Measurements from ENCODE around the gene ARL8A. TPM values are rescaled to one million over a fixed set of nuclear protein-coding genes. Genes with fewer than 3 reads are reported as not detected.

The ARL8A gene
- total RNA-seq, 2 donors from 2014 or later = 30.3 to 57.0 TPM

DNA sequence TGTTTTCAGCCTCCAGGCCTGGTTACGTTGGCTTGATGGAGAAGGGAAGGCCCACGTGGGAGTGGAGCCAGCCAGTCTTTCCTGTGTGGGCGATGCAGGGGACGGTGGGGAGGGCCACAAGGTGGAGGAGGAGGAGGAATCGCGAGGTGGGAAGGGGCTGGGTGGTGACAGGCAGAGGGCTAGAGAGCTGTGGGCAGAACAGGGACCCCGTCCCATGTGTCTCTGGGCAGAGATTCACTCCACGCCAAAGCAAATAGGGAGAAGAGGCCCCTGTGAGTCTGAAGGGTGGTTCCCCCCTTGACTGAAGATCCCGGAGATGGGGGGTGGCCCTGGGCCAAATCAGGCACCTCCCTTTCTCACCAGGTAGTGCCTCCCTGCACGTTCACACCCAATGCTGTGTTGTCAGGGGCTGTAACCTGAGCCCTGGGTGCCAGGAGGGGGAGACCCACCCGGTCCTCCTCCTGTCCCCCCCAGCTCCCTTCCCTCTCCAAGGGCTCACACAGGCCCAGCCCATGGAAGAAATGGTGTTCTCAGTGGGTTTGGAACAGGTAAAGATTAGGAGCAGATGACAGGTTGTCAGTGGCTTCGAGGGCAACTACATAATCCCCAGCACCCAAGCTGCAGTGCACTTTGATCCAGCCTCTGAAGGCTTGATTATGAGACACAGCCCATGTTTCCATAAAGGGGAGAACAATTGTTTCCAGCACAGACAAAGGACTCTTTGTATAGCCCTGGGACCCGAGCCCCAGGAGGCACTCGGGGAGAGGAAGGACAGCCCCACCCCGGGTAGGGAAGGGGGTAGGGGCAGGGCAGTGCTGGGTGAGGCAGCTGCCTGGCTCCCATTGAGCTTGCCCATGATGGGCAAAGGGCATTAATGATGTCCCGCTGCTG, 59.5 kb downstream of the ARL8A start:
- no peaks in the 10 kb centered on the region for H3K27me3 ChIP-seq
- peak; percentile 93 for DNase-seq
- peak overlapping the region; percentile 88 for H3K27ac ChIP-seq
- no peaks in the 10 kb centered on the region for H3K36me3 ChIP-seq
- H3K9me3 ChIP-seq = no peaks in the 10 kb centered on the region
- no peak overlapping the region for H3K4me3 ChIP-seq
- intact Hi-C loops (cut with DNase I) = no loop called here
- peak overlapping the region; percentile 53 to 89 for H3K9ac ChIP-seq (ENCODE audit: low read depth in 2 of 2, low read length in 2 of 2)
- no peaks in the 10 kb centered on the region for H3K4me1 ChIP-seq
- TF ChIP-seq, protein P1, sequence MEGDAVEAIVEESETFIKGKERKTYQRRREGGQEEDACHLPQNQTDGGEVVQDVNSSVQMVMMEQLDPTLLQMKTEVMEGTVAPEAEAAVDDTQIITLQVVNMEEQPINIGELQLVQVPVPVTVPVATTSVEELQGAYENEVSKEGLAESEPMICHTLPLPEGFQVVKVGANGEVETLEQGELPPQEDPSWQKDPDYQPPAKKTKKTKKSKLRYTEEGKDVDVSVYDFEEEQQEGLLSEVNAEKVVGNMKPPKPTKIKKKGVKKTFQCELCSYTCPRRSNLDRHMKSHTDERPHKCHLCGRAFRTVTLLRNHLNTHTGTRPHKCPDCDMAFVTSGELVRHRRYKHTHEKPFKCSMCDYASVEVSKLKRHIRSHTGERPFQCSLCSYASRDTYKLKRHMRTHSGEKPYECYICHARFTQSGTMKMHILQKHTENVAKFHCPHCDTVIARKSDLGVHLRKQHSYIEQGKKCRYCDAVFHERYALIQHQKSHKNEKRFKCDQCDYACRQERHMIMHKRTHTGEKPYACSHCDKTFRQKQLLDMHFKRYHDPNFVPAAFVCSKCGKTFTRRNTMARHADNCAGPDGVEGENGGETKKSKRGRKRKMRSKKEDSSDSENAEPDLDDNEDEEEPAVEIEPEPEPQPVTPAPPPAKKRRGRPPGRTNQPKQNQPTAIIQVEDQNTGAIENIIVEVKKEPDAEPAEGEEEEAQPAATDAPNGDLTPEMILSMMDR (IDR thresholded peaks at IDR 0.05) = no peak

Other genes starting within 250 kb of the ARL8A start
- gene LMOD1, start 198.2 kb downstream of the ARL8A start, total RNA-seq = 10 to 100 TPM in 1 of 2 donors, 1 to 10 TPM in 1; 7.6 to 64.5 TPM
- 10 to 100 TPM; 63.4 to 84.7 TPM for gene TIMM17A, start 189.2 kb downstream of the ARL8A start, total RNA-seq
- gene RNPEP, start 162.1 kb downstream of the ARL8A start, total RNA-seq = 100 to 1,000 TPM; 142 to 147 TPM
- gene ELF3, start 134.2 kb downstream of the ARL8A start, total RNA-seq = 1,000 to 10,000 TPM in 1 of 2 donors, 100 to 1,000 TPM in 1; 749 to 1,162 TPM
- 1 to 10 TPM; 1.6 to 3.1 TPM for gene GPR37L1, start 21.8 kb downstream of the ARL8A start, total RNA-seq
- 1 to 10 TPM; 2.0 to 2.9 TPM for gene PTPN7, start 15.9 kb upstream of the ARL8A start, total RNA-seq
- gene LGR6, start 49.1 kb upstream of the ARL8A start, total RNA-seq = 1 to 10 TPM; 1.3 to 1.6 TPM
- 10 to 100 TPM; 12.7 to 42.8 TPM for gene UBE2T, start 197.2 kb upstream of the ARL8A start, total RNA-seq
- 100 to 1,000 TPM in 1 of 2 donors, 10 to 100 TPM in 1; 41.1 to 125 TPM for gene PPP1R12B, start 204.0 kb upstream of the ARL8A start, total RNA-seq